A673 (cell line): ENCODE results near the gene CDK5RAP3. TPM values are rescaled to one million over a fixed set of nuclear protein-coding genes. Genes with fewer than 3 reads are reported as not detected.

Source experiments
- BruUV-seq: library from RNA; stranded (reverse); fragments of 400-500 nt; replicated peaks from 2 replicates; lab custom pipeline; 2021; lab: Mats Ljungman, UMichigan
- CTCF ChIA-PET: fragments of 300-600 bp; sonication (Branson Sonifier 250); formaldehyde crosslinking; loops from one replicate; lab custom pipeline; 2022; ENCODE audit warnings: antibody characterized with exemption; lab: Charles Lee
- POLR2A ChIA-PET: fragments of 300-600 bp; sonication (Branson Sonifier 250); formaldehyde crosslinking; loops from one replicate; lab custom pipeline; 2022; ENCODE audit warnings: antibody characterized with exemption; ENCODE audit not compliant: low non-redundant PET; lab: Charles Lee
- DNase-seq: peaks from one replicate; pipeline ENCODE4 v3.0.0-alpha.2; 2015; ENCODE audit warnings: low spot score
- H3K27ac ChIP-seq: fragments of 200-600 bp; sonication (generic); 2 replicates; pipeline ENCODE4 v1.5.1; 2016; ENCODE audit warnings: mixed run types, low read depth, mild to moderate bottlenecking, mixed read lengths, antibody characterized with exemption, low read length; ENCODE audit not compliant: poor library complexity, severe bottlenecking
- H3K27me3 ChIP-seq: fragments of 200-600 bp; sonication (generic); replicated peaks from 2 replicates; pipeline ENCODE4 v1.6.1; 2017; ENCODE audit warnings: mixed run types, low read depth, mild to moderate bottlenecking, mixed read lengths, antibody characterized with exemption, low read length; ENCODE audit not compliant: insufficient read depth, poor library complexity
- H3K36me3 ChIP-seq: fragments of 200-600 bp; sonication (generic); 2 replicates; pipeline ENCODE4 v1.6.1; 2016; ENCODE audit warnings: mixed run types, mild to moderate bottlenecking, mixed read lengths, antibody characterized with exemption, low read length; ENCODE audit not compliant: insufficient read depth, poor library complexity, severe bottlenecking
- H3K4me1 ChIP-seq: fragments of 200-600 bp; sonication (generic); 2 replicates; pipeline ENCODE4 v1.6.1; 2017; ENCODE audit warnings: mixed run types, mild to moderate bottlenecking, mixed read lengths, antibody characterized with exemption, low read length; ENCODE audit not compliant: insufficient read depth, poor library complexity, severe bottlenecking
- H3K4me3 ChIP-seq: fragments of 200-600 bp; sonication (generic); 2 replicates; pipeline ENCODE4 v1.5.1; 2016; ENCODE audit warnings: low read depth, mixed run types, mild to moderate bottlenecking, mixed read lengths, low read length; ENCODE audit not compliant: poor library complexity, severe bottlenecking
- H3K9me3 ChIP-seq: fragments of 200-600 bp; sonication (generic); 2 replicates; pipeline ENCODE4 v1.6.1; 2016; ENCODE audit warnings: mixed run types, low read depth, mild to moderate bottlenecking, mixed read lengths, antibody characterized with exemption, low read length; ENCODE audit not compliant: poor library complexity, severe bottlenecking
- EZH2 ChIP-seq: fragments of 200-600 bp; sonication (generic); IDR thresholded peaks from 2 replicates; pipeline ENCODE4 v1.6.1; 2017; ENCODE audit warnings: borderline replicate concordance, low read depth, mild to moderate bottlenecking, mixed read lengths, antibody characterized with exemption, low read length; ENCODE audit not compliant: poor library complexity, severe bottlenecking
- intact Hi-C: fragments of 100-400 bp; cut with micrococcal nuclease; formaldehyde crosslinking; loops from one replicate; pipeline ENCODE4 v1.10.0; 2022; ENCODE audit not compliant: unreplicated experiment
- total RNA-seq: library from RNA; stranded (reverse); gene quantifications from 2 replicates; pipeline ENCODE4 v1.2.3, GENCODE V29; 2021
- TF ChIP-seq, protein P1 (sequence below): fragments of 300-800, 200-600 bp; sonication (generic); conservative IDR thresholded peaks from 2 replicates; pipeline ENCODE4 v1.5.1; 2017; ENCODE audit warnings: low read depth, mild to moderate bottlenecking, antibody characterized with exemption, low read length, moderate library complexity, mixed read lengths

Gene CDK5RAP3
- total RNA-seq, 1 experiment from 2014 or later, result 172 TPM

DNA sequence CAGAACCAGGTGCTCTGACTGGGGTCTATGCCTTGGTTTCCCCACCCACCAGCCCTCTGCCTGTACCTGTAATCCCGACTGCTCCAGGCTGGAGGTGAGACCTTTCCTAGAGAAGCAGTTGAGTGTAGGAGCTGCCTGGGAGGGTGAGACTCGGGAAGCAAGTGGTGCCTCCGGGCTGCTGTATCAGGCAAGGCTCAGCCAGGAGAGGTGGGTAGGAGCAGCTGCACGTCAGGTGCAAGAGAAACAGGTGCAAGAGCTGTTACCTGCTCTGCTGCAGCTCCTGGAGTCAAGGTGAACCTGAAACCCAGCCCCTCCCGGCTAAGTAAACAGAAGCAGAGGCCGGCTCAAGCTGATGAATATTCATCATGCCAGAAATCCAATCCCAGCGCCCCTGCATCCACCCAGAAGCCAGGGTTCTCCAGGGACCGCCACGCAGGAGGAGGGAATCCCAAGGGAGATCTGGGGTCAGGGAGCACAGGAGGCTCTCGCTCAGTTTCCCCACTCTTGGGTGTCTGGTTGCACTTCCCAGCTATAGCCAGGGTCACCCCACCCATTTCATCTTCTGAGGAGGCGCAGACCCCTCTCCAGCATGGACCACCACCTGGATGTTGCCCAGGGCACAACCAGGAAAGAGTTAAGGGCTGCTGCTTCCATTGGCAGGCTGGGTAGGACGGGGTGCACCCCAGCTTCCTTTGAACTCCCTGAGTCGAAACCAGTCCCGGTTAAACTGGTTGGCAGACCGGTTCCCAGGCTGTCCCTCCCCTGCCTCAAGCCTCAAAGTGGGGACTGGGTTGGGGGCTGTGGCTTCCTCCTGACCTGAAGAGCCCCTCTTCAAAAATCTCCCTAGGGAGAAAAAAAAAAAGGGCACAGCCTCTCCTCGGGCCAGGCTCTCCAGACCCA lies 13.1 kb upstream of the CDK5RAP3 start, which contains the start of gene PRR15L:
Gene PRR15L (minus strand): TSS at position 293 of the 900 bp plus-strand sequence. CDS start 4,649 bp downstream, outside the sequence.
- ChIA-PET CTCF (interaction anchor here (1.9 kb wide), 1 partner anchor 11 kb away, joined by 7 read pairs; no protein-coding TSS in a partner anchor), POLR2A (no interaction called here)
- intact Hi-C loops, result no loop called here
- no peaks in the 10 kb centered on the region for H3K27me3 ChIP-seq
- no peak within 1 kb of the TSS for H3K27ac ChIP-seq
- no peaks in the 10 kb centered on the region for H3K9me3 ChIP-seq
- TF ChIP-seq, protein P1, sequence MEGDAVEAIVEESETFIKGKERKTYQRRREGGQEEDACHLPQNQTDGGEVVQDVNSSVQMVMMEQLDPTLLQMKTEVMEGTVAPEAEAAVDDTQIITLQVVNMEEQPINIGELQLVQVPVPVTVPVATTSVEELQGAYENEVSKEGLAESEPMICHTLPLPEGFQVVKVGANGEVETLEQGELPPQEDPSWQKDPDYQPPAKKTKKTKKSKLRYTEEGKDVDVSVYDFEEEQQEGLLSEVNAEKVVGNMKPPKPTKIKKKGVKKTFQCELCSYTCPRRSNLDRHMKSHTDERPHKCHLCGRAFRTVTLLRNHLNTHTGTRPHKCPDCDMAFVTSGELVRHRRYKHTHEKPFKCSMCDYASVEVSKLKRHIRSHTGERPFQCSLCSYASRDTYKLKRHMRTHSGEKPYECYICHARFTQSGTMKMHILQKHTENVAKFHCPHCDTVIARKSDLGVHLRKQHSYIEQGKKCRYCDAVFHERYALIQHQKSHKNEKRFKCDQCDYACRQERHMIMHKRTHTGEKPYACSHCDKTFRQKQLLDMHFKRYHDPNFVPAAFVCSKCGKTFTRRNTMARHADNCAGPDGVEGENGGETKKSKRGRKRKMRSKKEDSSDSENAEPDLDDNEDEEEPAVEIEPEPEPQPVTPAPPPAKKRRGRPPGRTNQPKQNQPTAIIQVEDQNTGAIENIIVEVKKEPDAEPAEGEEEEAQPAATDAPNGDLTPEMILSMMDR, result no peak
- no peak for TF ChIP-seq EZH2
- H3K36me3 ChIP-seq, result no peaks in the 10 kb centered on the region
- BruUV-seq, result no TSS peak
- no peak within 1 kb of the TSS for H3K4me3 ChIP-seq
- DNase-seq, result no peak
- peaks cover 13% of the 10 kb centered on the region for H3K4me1 ChIP-seq

GRCh38 chr17:47959825-47960655 lies 10.9 kb upstream of the CDK5RAP3 start:
- Histone ChIP-seq H3K36me3 (no peaks in the 10 kb centered on the region), H3K27me3 (no peaks in the 10 kb centered on the region), H3K9me3 (no peaks in the 10 kb centered on the region), H3K27ac (no peak overlapping the region), H3K4me1 (peaks cover 13% of the 10 kb centered on the region), H3K4me3 (no peak overlapping the region)
- CTCF ChIA-PET, result interaction anchor here (0.7 kb wide), 1 partner anchor 11 kb away, joined by 3 read pairs; the partner anchor contains the start of gene CDK5RAP3
- BruUV-seq, result no TSS peak
- TF ChIP-seq, protein P1, result no peak
- no peak for TF ChIP-seq EZH2
- intact Hi-C loops, result no loop called here
- POLR2A ChIA-PET, result no interaction called here
- no peak for DNase-seq

- Histone ChIP-seq H3K27ac (no peak overlapping the region), H3K4me1 (peaks cover 13% of the 10 kb centered on the region), H3K36me3 (no peaks in the 10 kb centered on the region), H3K27me3 (no peaks in the 10 kb centered on the region), H3K4me3 (no peak overlapping the region), H3K9me3 (no peaks in the 10 kb centered on the region)
- BruUV-seq, result no TSS peak
- intact Hi-C loops, result no loop called here
- ChIA-PET POLR2A (no interaction called here), CTCF (interaction anchor here (0.6 kb wide), 1 partner anchor 18 kb away, joined by 6 read pairs; no protein-coding TSS in a partner anchor)
- TF ChIP-seq, protein P1, result no peak
- no peak for TF ChIP-seq EZH2
- DNase-seq, result no peak
These were observed 9.5 kb upstream of the CDK5RAP3 start for GRCh38 chr17:47961406-47961805.
